GM18505 (cell line): ENCODE measurements around the gene HSD3B2.

Source experiments
- ATAC-seq: cut with Tn5 transposase; IDR thresholded peaks from one replicate; pipeline ENCODE4 v1.9.1; 2021; ENCODE audit not compliant: unreplicated experiment
- POLR2A ChIP-seq: IDR thresholded peaks from 4 replicates; pipeline ENCODE4 v1.6.1; 2011; ENCODE audit warnings: borderline replicate concordance; ENCODE audit not compliant: insufficient read depth, insufficient read length; ENCODE audit errors: extremely low read depth

HSD3B2 gene

DNA sequence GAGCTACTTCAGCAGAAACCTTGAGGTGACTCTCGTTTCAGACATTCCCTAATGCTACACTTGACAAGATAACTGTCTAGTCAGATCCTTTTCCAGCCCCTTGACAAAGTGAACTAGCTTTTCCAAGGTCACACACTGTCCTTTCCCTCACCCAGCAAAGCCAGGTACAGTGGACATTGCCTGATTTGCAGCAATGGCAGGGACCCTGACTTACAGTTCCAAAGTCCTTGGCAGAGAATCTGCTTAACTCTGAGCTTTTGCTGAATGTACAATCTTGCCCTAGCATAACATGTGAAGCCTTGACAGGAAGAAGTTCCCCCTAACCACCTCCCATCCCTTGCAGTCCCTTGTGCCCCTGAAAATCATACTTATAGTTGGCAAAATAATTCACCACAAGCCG, 37.1 kb downstream of the HSD3B2 start:
- TF ChIP-seq POLR2A, result no peak
- no peak for ATAC-seq

DNA sequence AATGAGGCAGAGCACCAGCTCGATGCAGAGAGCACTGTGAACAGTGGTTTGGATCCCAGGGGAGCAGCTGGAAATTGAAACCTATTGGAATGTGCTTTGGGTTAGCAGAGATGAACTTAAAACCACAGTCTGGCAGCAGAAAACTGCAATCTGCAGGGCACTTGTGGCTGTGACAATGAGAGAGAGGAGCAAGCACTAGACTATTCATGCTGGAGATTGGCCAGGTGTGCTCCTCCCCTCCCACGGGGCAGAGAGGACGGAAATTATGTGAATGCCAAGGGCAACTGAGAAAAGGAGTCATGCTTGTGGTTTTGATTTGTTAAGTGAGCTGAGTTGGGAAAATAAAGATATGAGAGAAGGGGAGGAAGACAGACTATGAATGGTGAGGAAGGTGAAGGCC, 38.1 kb downstream of the HSD3B2 start:
- no peak for ATAC-seq
- no peak for TF ChIP-seq POLR2A

DNA sequence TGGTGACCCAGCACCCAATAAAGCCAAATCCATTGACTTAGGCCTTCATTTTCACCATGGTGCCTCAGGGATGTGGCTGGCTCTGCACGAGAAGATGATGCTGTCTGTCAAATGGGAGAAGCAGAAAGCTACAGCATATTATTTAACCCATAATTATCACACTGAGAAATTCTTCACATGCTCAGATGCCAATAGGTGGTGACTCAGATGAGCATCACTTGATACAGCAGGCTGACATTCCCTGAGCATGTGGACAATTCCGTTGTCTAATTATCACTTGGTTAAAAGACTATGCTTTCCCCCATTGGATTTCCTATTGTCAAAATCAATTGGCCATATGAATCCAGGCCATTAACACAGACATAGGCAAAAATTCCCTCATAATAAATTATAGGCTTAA, 48.0 kb downstream of the HSD3B2 start:
- ATAC-seq, result no peak
- no peak for TF ChIP-seq POLR2A

DNA sequence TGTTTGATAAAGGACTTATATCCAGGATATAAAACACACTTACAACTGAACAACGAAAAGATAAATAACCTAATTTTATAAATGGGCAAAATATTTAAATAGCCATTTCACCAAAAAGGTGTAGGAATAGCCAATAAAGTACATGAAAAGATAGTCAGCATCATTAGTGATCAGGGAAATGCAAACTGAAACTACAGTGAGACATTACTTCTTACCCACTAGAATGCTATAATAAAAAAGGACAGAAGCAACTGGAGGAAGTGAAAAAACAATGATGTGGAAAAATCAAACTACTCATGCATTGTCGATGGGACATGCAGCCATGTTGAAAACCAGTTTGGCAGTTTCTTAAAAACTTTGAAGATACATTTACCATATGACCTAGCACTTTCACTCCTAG, 48.6 kb downstream of the HSD3B2 start:
- no peak for TF ChIP-seq POLR2A
- ATAC-seq, result no peak

DNA sequence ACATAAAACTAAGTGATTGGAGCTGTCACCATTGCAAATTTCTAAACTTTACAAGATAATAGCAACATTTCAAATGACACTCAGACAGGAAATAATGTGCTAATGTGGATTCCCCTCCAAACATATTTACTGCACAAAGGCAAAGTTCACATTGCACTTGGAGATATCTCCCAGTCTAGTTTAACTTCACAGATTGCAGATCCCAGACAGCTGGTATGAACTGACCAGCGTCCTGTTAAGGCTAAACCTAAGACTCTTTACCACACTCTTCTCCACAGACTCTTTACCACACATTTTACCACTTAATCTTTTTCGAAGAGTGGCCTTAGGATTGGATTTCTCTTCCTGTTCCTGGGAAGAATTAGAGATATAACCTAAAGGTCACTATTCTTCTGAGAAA, 51.5 kb downstream of the HSD3B2 start:
- no peak for TF ChIP-seq POLR2A
- no peak for ATAC-seq

DNA sequence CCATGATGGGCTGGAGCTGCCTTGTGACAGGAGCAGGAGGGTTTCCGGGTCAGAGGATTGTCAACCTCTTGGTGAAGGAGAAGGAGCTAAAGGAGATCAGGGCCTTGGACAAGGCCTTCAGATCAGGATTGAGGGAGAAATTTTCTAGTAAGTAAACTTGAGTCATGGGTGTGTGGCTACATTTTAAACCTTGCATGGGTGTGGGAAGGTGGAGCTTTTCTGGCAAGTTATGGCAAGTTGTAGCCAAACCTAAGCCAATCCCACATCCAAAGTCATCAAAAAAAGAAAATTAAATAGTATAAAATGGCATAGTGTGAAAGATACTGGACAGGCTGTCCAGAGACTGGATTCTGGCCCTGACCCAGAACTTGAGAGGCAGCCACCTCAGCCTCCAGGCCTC, 52.3 kb downstream of the HSD3B2 start:
- TF ChIP-seq POLR2A, result no peak
- ATAC-seq, result no peak

DNA sequence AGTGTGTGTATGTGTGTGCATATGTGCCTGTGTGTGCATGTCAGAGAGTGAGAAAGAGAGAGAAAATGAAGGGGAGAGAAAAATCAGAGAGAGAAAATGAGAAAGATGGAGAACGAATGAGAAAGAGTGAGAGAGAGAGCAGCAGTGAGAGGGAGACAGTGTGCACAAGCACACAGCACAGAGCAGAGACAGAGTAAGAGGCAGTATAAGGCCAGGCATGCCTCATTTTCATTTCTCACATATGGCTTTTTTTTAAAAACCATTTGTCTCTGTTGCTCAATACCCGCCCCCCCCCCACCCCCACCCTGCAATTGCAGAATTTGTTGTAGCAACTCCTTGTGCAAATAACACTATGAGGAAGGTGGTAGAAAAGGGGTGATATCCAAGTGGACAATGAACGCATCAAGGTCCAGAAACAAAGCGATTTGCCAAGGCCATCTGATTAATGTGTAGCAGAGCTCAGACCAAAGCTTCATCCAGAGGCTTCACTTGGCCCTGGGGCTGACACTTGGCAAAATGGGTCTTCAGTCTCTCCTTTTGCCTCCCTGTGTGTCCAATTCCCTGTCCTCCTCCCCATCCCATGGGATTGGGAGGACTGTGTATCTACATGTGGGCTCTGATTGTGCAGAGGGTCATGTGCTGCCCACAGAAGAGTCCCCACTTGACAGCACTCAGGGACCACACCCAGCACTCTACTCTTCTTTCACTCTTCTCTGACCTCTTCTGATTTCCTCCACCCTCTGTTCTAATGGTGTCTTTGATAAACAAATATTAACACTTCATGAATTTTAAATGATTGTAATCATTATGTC, 53.1 kb downstream of the HSD3B2 start:
- TF ChIP-seq POLR2A, result no peak
- no peak for ATAC-seq

DNA sequence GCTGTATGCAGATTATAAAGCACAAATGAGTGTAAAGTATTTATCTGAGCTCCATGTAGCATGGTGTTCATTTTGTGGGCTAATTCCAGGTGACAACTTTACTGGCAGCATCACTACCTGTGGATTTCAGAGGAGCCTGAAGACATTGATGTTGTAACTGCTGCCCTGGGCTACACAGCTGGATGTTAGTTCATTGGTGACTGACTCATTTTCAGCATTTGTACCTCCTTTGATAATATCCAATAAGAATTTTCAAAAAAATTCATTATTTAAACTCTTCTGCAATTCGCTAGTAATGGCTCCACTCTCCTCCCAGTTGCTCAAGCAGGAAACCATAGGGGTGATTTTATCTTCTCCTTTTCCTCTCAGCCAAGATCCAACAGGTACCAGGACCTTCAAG, 54.8 kb downstream of the HSD3B2 start:
- ATAC-seq, result no peak

DNA sequence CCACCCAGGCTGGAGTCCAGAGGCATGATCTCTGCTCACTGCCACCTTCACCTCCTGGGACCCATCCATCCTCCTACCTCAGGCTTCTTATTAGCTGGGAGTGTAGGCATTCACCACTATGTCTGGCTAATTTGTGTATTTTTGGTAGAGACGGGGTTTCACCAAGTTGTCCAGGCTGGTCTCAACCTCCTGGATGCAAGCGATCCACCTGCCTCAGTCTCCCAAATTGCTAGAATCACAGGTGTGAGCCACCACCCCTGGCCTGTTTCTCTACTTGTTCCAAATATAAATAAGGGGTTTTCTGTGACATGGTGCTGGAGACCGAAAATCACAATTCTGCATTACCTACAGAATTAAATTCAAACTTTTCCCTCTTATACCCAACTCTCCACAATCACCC, 55.4 kb downstream of the HSD3B2 start:
- ATAC-seq, result no peak
- no peak for TF ChIP-seq POLR2A

More for the DNA sequence above, 54.8 kb downstream of the HSD3B2 start:
- no peak for TF ChIP-seq POLR2A

DNA sequence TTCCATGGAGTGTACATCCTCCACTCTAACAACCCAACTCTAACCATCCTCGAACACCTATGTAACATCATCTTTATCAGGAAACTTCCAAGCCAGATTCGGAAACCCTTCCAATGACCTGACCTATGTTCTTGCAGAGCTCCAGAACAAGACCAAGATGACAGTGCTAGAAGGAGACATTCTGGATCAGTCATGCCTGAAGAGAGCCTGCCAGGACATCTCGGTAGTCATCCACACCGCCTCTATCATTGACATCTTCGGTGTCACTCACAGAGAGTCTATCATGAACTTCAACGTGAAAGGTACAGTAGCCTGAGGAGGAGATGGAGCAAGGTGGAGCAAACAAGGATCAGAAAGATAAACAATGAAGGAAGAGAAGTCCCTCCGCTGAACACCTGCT, 56.0 kb downstream of the HSD3B2 start:
- ATAC-seq, result no peak
- no peak for TF ChIP-seq POLR2A

DNA sequence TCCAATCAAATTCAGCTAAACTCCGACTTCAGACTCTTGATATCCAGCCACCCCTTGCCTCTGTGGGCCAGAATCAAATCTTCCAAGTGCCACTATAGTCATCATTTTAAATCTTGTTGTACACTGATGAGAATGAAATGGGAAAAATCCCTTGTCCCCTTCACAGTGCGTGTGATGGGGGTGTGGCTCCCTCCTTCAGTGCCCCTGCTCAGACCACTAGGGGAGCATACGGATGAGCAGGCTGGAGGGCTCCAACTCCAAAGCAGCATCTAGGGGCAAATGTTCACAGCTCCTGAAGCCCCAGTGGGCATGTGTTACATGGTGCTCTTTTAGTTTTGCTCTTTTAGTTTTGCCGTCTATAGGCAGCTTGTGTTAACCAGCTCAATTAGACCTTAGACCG, 56.6 kb downstream of the HSD3B2 start:
- no peak for ATAC-seq

DNA sequence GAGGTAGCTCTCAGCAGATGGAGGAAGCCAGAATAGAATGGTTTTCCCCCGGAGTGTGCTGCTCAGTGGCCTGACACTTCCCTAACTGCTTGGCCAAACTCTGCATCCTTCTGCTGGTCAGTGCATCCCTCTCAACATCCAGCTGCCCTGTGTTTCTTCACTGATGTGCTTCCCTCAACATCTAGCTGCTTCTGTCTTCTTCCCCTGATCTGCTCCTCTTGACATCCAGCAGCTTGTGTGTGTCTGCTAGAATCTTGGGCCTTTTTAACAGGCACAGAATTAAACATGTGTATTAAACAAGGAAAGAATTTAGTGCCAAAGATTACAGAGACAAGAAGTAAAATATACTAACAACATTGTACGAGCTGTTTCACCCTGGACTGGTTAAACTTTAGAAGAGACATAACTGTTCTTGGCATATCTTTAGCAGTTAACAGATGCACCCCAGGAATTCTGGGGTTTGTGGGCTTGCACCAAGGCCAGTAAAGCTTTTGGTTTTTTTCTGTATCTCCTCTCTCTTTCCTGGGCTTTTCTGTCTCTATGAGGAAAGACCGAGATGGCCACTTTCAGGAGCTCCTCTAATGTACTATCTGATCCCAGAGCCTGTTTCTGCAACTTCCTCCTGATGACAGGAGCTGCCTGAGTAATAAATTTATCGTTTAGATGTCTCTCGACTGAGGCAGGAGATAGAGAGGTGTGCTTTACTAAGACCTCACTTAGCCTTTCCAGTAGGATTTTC, 57.3 kb downstream of the HSD3B2 start:
- no peak for TF ChIP-seq POLR2A
- no peak for ATAC-seq

More for the DNA sequence above, 56.6 kb downstream of the HSD3B2 start:
- TF ChIP-seq POLR2A, result no peak
